ENCODE measurements around the gene TIMM29.
"Not testable (repeated sequence)": the region's sequence is repeated elsewhere in the genome, so short reads cannot be mapped to it uniquely, and the experiment has no call there.

Gene TIMM29

DNA sequence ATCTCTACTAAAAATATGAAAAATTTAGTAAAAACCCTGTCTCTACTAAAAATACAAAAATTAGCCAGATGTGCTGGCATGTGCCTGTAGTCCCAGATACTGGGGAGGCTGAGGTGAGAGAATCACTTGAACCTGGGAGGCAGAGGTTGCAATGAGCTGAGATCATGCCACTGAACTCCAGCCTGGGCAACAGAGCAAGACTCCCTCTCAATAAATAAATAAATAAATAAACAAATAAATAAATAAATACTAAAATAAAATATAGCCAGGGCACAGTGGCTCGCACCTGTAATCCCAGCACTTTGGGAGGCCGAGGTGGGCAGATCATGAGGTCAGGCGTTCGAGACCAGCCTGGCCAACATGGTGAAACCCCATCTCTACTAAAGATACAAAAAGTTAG is 14.8 kb downstream of the TIMM29 start:
- not testable (repeated sequence) for DNase-seq (ENCODE audit: low spot score)

- DNase-seq (ENCODE audit: low spot score), result no peak
Observed at GRCh38 chr19:10945264-10945663, 16.7 kb downstream of the TIMM29 start.

GRCh38 chr19:10946958-10947657 is 18.5 kb downstream of the TIMM29 start:
- peak; percentile 35 for DNase-seq (ENCODE audit: low spot score)

- no peak for DNase-seq (ENCODE audit: low spot score)
Observed at GRCh38 chr19:10952809-10953208, 24.2 kb downstream of the TIMM29 start.

DNA sequence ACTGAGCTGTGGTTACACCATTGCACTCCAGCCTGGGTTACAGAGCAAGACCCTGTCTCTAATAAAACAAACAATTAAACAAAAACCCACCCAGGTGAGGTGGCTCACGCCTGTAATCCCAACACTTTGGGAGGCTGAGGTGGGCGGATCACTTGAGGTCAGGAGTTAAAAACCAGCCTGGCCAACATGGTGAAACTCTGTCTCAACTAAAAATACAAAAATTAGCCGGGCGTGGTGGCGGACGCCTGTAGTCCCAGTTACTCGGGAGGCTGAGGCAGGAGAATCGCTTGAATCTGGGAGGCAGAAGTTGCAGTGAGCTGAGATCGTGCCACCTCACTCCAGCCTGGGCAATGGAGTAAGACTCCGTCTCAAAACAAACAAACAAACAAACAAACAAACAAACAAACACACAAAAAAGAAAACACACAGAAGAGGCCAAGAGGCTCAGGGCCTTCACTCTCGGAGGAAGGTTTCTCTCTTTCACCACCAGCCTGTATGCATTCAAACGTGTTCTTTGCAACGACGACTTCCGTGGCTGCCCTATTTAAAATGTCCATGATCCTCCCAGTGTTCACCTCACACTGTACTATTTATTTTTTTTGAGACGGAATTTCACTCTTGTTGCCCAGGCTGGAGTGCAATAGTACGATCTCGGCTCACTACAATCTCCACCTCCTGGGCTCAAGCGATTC is 30.8 kb downstream of the TIMM29 start:
- DNase-seq (ENCODE audit: low spot score), result not testable (repeated sequence)

DNA sequence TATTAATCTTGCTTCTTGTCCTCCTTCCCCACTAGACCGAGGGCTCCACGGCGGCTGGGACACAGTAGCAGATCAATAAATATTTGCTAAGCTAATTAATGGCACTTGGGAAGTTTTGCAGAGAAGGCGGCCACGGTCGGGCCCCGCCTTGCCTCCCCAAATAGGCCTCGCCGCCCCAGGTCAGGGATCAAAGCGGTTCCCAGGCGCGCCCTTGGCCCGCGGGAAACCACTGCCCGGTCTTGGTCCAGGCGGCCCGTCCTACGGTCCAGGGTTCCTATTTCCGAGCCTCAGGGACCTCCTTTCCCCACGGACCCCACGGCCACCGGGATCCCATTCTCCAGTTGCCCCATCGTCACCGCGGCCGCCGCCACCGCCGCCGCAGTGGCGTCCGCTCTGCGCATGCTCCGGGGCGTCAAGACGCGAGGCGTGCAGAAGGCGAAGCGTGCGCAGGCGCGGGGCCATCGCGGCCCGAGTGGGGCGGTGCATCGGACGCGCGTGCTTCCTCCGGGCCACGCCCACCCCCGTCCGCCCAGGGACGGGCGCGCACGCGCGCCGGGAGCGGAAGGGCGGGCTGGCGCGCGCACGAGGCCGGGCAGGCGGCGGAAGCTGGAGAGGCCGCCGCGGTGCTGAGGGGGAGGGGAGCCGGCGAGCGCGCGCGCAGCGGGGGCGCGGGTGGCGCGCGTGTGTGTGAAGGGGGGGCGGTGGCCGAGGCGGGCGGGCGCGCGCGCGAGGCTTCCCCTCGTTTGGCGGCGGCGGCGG is 31.9 kb downstream of the TIMM29 start, which contains the start of gene SMARCA4:
Gene SMARCA4 (plus strand): TSS at position 717 of the 759 bp plus-strand sequence. CDS start 23,122 bp downstream, outside the sequence.
- peak; percentile 100 for DNase-seq (ENCODE audit: low spot score)

- peak; percentile 21 for DNase-seq (ENCODE audit: low spot score)
Observed at GRCh38 chr19:10961073-10961860, 32.7 kb downstream of the TIMM29 start.

- no peak for DNase-seq (ENCODE audit: low spot score)
Observed at GRCh38 chr19:10962863-10963262, 34.3 kb downstream of the TIMM29 start.

GRCh38 chr19:10963865-10964264 is 35.3 kb downstream of the TIMM29 start:
- DNase-seq (ENCODE audit: low spot score), result no peak

- DNase-seq (ENCODE audit: low spot score), result no peak
Observed at GRCh38 chr19:10964903-10965302, 36.3 kb downstream of the TIMM29 start.

DNA sequence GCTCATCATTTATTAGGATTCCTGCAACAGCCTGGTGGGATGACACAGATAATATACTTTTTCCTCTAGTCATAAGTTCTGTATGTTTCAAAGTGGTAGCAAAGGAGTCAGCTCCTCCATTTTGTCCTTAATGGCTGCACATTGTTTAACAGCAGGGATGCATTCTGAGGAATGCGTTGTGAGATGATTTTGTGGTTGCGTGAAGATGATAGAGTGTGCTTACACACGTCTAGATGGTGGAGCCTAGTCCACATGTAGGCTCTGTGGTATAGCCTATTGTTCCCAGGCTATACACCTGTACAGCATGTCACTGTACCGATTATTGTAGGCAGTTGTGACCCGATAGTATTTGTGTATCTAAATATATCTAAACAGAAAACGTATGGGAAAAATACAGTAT is 36.8 kb downstream of the TIMM29 start:
- DNase-seq (ENCODE audit: low spot score), result no peak

DNA sequence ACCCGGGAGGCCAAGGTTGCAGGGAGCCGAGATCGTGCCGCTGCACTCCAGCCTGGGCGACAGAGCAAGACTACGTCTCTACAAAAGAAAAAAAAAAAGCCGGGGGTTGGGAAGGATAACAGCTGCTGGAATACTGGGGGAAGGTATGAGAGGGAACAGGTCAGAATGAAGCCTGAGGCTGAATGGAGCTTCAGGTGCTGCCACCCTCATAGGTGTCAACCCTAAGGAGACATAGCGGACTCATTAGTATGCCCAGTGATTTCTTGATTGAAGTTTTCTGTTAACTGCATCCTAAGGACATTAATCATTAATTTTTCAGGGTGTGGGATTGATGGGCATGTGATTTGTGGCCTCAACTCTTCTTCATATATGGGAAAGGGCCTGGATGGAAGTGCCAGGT is 38.2 kb downstream of the TIMM29 start:
- no peak for DNase-seq (ENCODE audit: low spot score)

GRCh38 chr19:10968527-10969135 is 40.0 kb downstream of the TIMM29 start:
- DNase-seq (ENCODE audit: low spot score), result no peak

GRCh38 chr19:10971107-10971726 is 42.6 kb downstream of the TIMM29 start:
- no peak for DNase-seq (ENCODE audit: low spot score)

- peak; percentile 80 for DNase-seq (ENCODE audit: low spot score)
Observed at GRCh38 chr19:10975374-10976130, 46.9 kb downstream of the TIMM29 start.

DNA sequence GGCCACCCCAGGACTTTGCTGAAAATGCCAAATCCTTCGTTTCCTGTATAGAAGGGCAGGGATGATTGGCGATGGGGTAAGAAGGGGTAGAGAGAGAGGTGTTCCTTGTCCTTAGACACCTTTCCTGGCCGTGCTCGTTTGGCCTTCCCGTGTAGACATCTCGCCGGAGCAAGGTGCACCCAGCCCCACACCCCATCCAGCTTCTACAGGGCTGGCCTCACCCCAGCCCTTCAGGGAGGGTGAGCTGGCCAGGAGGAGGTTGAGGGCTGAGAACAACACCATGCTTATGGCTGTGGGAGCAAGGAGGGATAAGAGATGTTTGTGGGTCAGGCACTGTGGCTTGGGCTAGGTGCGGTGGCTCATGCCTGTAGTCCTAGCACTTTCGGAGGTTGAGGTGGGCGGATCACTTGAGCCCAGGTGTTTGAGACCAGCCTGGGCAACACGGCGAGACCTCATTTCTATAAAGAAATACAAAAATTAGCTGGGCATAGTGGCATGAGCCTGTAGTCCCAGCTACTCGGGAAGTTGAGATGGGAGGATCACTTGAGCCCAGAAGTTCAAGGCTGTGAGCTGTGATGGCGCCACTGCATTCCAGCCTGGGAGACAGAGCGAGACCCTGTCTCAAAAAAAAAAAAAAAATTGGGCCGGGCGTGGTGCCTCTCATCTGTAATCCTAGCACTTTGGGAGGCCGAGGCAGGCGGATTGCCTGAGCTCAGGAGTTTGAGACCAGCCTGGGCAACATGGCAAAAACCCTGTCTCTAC is 47.7 kb downstream of the TIMM29 start:
- no peak for DNase-seq (ENCODE audit: low spot score)

DNA sequence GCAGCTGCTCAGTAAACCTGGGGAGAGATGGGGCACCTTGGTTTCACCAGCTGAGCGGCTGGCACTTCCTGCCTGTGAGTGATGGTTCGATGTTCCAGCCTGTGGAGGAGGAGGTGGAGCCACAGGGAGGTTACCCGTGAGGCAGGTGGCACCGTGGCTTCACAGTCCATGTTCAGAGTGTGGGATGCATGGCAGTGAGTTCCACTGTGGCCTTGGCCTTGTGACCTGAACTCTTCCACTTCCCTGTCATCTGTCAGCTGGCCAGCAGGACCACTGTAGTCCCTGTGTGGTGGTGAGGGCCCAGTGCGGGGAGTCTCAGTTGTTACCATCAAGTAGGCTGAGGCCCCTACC is 49.1 kb downstream of the TIMM29 start:
- DNase-seq (ENCODE audit: low spot score), result no peak

All from AG08395 (cell line).